K562 (cell line): ENCODE data around the gene AMOTL1. TPM values are rescaled to one million over a fixed set of nuclear protein-coding genes. Genes with fewer than 3 reads are reported as not detected.

Experiments
- CBX2 ChIP-seq: fragments of 200-600 bp; sonication (generic); IDR thresholded peaks from one replicate; pipeline ENCODE4 v1.6.1; 2012; ENCODE audit warnings: mild to moderate bottlenecking, low read length, inconsistent platforms; ENCODE audit not compliant: insufficient read depth, poor library complexity, severe bottlenecking
- CBX3 ChIP-seq, 2 experiments: IDR thresholded peaks; 1 replicate in 1 of 2; 2 replicates in 1 of 2; pipeline ENCODE4 v1.6.1; 2012; ENCODE audit warnings: inconsistent platforms in 2 of 2, low read length in 2 of 2, borderline replicate concordance in 1 of 2, control low read depth in 1 of 2
- CCAR2 ChIP-seq: fragments of 200-400 bp; formaldehyde crosslinking; IDR thresholded peaks from 2 replicates; pipeline ENCODE4 v1.6.1; 2017; ENCODE audit warnings: mild to moderate bottlenecking, low read depth, low read length
- CCNT2 ChIP-seq: IDR thresholded peaks from 2 replicates; pipeline ENCODE4 v1.6.1; 2011; ENCODE audit warnings: borderline replicate concordance, low read depth, mild to moderate bottlenecking, moderate library complexity, mixed read lengths, low read length; ENCODE audit not compliant: insufficient read length; ENCODE audit errors: extremely low read depth
- CREBBP ChIP-seq: IDR thresholded peaks from one replicate; pipeline ENCODE4 v1.6.1; 2012; ENCODE audit warnings: low read depth, mild to moderate bottlenecking, control low read depth, inconsistent platforms, low read length
- CREM ChIP-seq: IDR thresholded peaks from 2 replicates; pipeline ENCODE4 v1.6.1; 2014; ENCODE audit warnings: antibody characterized with exemption, low read depth
- ELF1 ChIP-seq: fragments of 200-800 bp; sonication (Bioruptor generic); IDR thresholded peaks from 2 replicates; pipeline ENCODE4 v1.6.1; 2016; ENCODE audit warnings: missing genetic modification characterization, missing compliant biosample characterization
- ELF2 ChIP-seq: fragments of 250-450 bp; sonication (Bioruptor Pico); IDR thresholded peaks from 2 replicates; pipeline ENCODE4 v1.5.0; 2021; ENCODE audit warnings: mild to moderate bottlenecking
- FOS ChIP-seq: IDR thresholded peaks from 3 replicates; pipeline ENCODE4 v1.6.1; 2011; ENCODE audit not compliant: insufficient read length; ENCODE audit errors: extremely low read depth
- FOSL1 ChIP-seq: fragments of 200-800 bp; sonication (Bioruptor generic); conservative IDR thresholded peaks from 2 replicates; pipeline ENCODE4 v1.6.1; 2016; ENCODE audit warnings: missing genetic modification characterization, missing compliant biosample characterization
- HDAC8 ChIP-seq: fragments of 450-650 bp; IDR thresholded peaks from 2 replicates; pipeline ENCODE4 v1.6.1; 2016; ENCODE audit warnings: mild to moderate bottlenecking, missing genetic modification characterization, moderate library complexity, missing compliant biosample characterization
- MEF2A ChIP-seq: IDR thresholded peaks from 2 replicates; pipeline ENCODE4 v1.6.1; 2011; ENCODE audit warnings: low read depth, mild to moderate bottlenecking, low read length, moderate library complexity; ENCODE audit not compliant: control insufficient read depth
- NR2C2 ChIP-seq, 2 experiments: fragments of 200-800 bp in 1 of 2; sonication (Bioruptor generic) in 1 of 2; sonication (generic) in 1 of 2; formaldehyde crosslinking in 1 of 2; IDR thresholded peaks; 2 replicates each; pipeline versions ENCODE4 v1.6.1 to v1.8.0; 2016 to 2022; ENCODE audit warnings: mild to moderate bottlenecking in 1 of 2, missing compliant biosample characterization in 1 of 2, missing genetic modification characterization in 1 of 2, missing genetic modification reagents in 1 of 2
- NUFIP1 ChIP-seq: fragments of 450-650 bp; IDR thresholded peaks from 2 replicates; pipeline ENCODE4 v1.6.1; 2018; ENCODE audit not compliant: partially characterized antibody
- TGIF2 ChIP-seq: sonication (generic); formaldehyde crosslinking; IDR thresholded peaks from 2 replicates; pipeline ENCODE4 v1.8.1; 2022; ENCODE audit warnings: mild to moderate bottlenecking, missing genetic modification reagents, moderate library complexity
- XRCC4 ChIP-seq: IDR thresholded peaks from one replicate; pipeline ENCODE4 v1.6.1; 2011; ENCODE audit not compliant: insufficient read depth, insufficient read length; ENCODE audit errors: extremely low read depth
- ZNF354B ChIP-seq: fragments of 250-450 bp; sonication (Bioruptor Pico); IDR thresholded peaks from 2 replicates; pipeline ENCODE4 v1.4.0; 2020
- polyA plus RNA-seq, 8 experiments: library from polyadenylated mRNA; depleted of rRNA in 4 of 8; stranded (reverse) in 5 of 8; unstranded in 3 of 8; fragments of >200 nt; fragmentation: Nextera tagmentation in 2 of 8; fragmentation: Illumina TruSeq in 1 of 8; extraction: Ambion mirVana in 2 of 8; extraction: Trizol in 1 of 8; gene quantifications; 2 replicates each; pipeline versions ENCODE4 v1.2.1 to v1.2.3, GENCODE V29; 2011 to 2014; ENCODE audit warnings: inconsistent platforms in 1 of 8, missing spikeins in 1 of 8
- total RNA-seq, 7 experiments: library from RNA; depleted of rRNA in 6 of 7; stranded (reverse); fragments of >200 nt in 6 of 7; fragmentation: Illumina TruSeq in 2 of 7; extraction: Trizol in 2 of 7; gene quantifications; 2 replicates each; pipeline versions ENCODE4 v1.2.1 to v1.2.3, GENCODE V29; 2011 to 2021; ENCODE audit warnings: low replicate concordance in 1 of 7
- TF ChIP-seq, protein P1 (sequence below): fragments of 450-650 bp; IDR thresholded peaks from 2 replicates; pipeline ENCODE4 v1.6.1; 2016; ENCODE audit warnings: mild to moderate bottlenecking
- TF ChIP-seq, protein P2 (sequence below): IDR thresholded peaks from 2 replicates; pipeline ENCODE4 v1.6.1; 2012; ENCODE audit warnings: low read depth, low read length, improper control_type of control experiment, borderline replicate concordance
- TF ChIP-seq, protein P3 (sequence below): sonication (generic); formaldehyde crosslinking; IDR thresholded peaks from 2 replicates; pipeline ENCODE4 v1.9.0; 2022; ENCODE audit warnings: mild to moderate bottlenecking, missing genetic modification reagents
- TF ChIP-seq, protein P4 (sequence below): fragments of 450-650 bp; formaldehyde crosslinking; IDR thresholded peaks from 2 replicates; pipeline ENCODE4 v1.4.0; 2020; ENCODE audit warnings: mild to moderate bottlenecking, moderate library complexity

The AMOTL1 gene
- total and polyA plus RNA-seq, 9 of the 15 experiments (the other 6 are each of a cell fraction or from before 2014, with no cell fraction given), result 4.0 to 35.4 (median 14.0) TPM

DNA sequence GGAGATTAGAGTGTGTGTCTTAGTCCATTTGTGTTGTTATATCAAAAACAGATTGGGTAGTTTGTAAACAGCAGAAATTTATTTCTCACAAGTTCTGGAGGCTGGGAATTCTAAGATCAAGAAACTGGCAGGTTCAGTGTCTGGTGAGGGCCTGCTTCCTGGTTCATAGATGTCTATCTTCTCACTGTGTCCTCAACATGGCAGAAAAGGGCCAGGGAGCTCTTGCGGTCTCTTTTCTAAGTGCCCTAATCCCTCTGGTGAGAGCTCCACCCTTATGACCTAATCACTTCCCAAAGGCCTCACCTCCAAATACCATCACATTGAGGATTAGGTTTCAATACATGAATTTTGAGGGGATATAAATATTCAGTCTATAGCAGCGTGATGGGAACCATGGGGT, 25.5 kb upstream of the AMOTL1 start (continued):
- 0 out of 2 replicates have a peak, but pooled peaks have one; percentile 51 for TF ChIP-seq ELF2
- peak; percentile 38; the same call in 1 of the 2 replicates for TF ChIP-seq FOSL1 (tag)
- peak; percentile 83 for TF ChIP-seq ELF1 (tag)
- no peak for TF ChIP-seq CBX3 (IDR thresholded peaks at IDR 0.05; ENCODE audit: borderline replicate concordance in 1 of 2, low read length in 2 of 2)
- TF ChIP-seq, protein P1, sequence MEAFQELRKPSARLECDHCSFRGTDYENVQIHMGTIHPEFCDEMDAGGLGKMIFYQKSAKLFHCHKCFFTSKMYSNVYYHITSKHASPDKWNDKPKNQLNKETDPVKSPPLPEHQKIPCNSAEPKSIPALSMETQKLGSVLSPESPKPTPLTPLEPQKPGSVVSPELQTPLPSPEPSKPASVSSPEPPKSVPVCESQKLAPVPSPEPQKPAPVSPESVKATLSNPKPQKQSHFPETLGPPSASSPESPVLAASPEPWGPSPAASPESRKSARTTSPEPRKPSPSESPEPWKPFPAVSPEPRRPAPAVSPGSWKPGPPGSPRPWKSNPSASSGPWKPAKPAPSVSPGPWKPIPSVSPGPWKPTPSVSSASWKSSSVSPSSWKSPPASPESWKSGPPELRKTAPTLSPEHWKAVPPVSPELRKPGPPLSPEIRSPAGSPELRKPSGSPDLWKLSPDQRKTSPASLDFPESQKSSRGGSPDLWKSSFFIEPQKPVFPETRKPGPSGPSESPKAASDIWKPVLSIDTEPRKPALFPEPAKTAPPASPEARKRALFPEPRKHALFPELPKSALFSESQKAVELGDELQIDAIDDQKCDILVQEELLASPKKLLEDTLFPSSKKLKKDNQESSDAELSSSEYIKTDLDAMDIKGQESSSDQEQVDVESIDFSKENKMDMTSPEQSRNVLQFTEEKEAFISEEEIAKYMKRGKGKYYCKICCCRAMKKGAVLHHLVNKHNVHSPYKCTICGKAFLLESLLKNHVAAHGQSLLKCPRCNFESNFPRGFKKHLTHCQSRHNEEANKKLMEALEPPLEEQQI, result no peak
- no peak for TF ChIP-seq FOS
- TF ChIP-seq CCNT2, result no peak
- TF ChIP-seq, protein P2, sequence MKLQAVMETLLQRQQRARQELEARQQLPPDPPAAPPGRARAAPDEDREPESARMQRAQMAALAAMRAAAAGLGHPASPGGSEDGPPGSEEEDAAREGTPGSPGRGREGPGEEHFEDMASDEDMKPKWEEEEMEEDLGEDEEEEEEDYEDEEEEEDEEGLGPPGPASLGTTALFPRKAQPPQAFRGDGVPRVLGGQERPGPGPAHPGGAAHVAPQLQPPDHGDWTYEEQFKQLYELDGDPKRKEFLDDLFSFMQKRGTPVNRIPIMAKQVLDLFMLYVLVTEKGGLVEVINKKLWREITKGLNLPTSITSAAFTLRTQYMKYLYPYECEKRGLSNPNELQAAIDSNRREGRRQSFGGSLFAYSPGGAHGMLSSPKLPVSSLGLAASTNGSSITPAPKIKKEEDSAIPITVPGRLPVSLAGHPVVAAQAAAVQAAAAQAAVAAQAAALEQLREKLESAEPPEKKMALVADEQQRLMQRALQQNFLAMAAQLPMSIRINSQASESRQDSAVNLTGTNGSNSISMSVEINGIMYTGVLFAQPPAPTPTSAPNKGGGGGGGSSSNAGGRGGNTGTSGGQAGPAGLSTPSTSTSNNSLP, result no peak
- TF ChIP-seq CCAR2, result no peak
- no peak for TF ChIP-seq CBX2
- TF ChIP-seq, protein P3, sequence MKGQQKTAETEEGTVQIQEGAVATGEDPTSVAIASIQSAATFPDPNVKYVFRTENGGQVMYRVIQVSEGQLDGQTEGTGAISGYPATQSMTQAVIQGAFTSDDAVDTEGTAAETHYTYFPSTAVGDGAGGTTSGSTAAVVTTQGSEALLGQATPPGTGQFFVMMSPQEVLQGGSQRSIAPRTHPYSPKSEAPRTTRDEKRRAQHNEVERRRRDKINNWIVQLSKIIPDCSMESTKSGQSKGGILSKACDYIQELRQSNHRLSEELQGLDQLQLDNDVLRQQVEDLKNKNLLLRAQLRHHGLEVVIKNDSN (CRISPR knock-in tag), result no peak
- no peak for TF ChIP-seq CREBBP
- TF ChIP-seq XRCC4, result no peak
- TF ChIP-seq NR2C2 (CRISPR knock-in tag; IDR thresholded peaks at IDR 0.05), result no peak
- peak; percentile 30; the same call in 1 of the 2 replicates for TF ChIP-seq NR2C2 (tag; IDR thresholded peaks at IDR 0.05)
- no peak for TF ChIP-seq ZNF354B
- TF ChIP-seq, protein P4, sequence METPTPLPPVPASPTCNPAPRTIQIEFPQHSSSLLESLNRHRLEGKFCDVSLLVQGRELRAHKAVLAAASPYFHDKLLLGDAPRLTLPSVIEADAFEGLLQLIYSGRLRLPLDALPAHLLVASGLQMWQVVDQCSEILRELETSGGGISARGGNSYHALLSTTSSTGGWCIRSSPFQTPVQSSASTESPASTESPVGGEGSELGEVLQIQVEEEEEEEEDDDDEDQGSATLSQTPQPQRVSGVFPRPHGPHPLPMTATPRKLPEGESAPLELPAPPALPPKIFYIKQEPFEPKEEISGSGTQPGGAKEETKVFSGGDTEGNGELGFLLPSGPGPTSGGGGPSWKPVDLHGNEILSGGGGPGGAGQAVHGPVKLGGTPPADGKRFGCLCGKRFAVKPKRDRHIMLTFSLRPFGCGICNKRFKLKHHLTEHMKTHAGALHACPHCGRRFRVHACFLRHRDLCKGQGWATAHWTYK (CRISPR knock-in tag), result no peak
- TF ChIP-seq TGIF2 (CRISPR knock-in tag), result no peak
- TF ChIP-seq MEF2A, result no peak
- TF ChIP-seq CREM, result no peak
- no peak for TF ChIP-seq NUFIP1
- TF ChIP-seq HDAC8 (tag), result no peak
